HG02759 (cell line): ENCODE data around the gene UBA5.
A peak's percentile ranks its signal among the peaks of the same experiment; 100 is the strongest.

Source experiments
- ATAC-seq: cut with Tn5 transposase; IDR thresholded peaks from one replicate; pipeline ENCODE4 v1.9.1; 2021; ENCODE audit warnings: mild to moderate bottlenecking, moderate library complexity; ENCODE audit not compliant: unreplicated experiment

The UBA5 gene

GRCh38 chr3:132713977-132714727 is 54.0 kb downstream of the UBA5 start:
- no peak for ATAC-seq

- ATAC-seq, result no peak
Measured at GRCh38 chr3:132716372-132716771, 56.2 kb downstream of the UBA5 start.

- ATAC-seq, result no peak
Measured at GRCh38 chr3:132720228-132720627, 60.1 kb downstream of the UBA5 start.

GRCh38 chr3:132721479-132722164 is 61.5 kb downstream of the UBA5 start:
- ATAC-seq, result no peak

GRCh38 chr3:132722165-132723023 is 62.3 kb downstream of the UBA5 start, which contains the start of gene NPHP3:
Gene NPHP3 (minus strand): TSS chr3:132722409. CDS start chr3:132722355, 54 bp downstream.
- ATAC-seq, result peak; percentile 82

- no peak for ATAC-seq
Measured at GRCh38 chr3:132723024-132723950, 63.2 kb downstream of the UBA5 start.

GRCh38 chr3:132726341-132726823 is 66.3 kb downstream of the UBA5 start:
- ATAC-seq, result no peak
